Measurements from ENCODE around the gene GJB5. TPM values are rescaled to one million over a fixed set of nuclear protein-coding genes. Genes with fewer than 3 reads are reported as not detected.

GJB5 gene
- total and polyA plus RNA-seq, 7 donors: 0.69 TPM; not detected in 6

DNA sequence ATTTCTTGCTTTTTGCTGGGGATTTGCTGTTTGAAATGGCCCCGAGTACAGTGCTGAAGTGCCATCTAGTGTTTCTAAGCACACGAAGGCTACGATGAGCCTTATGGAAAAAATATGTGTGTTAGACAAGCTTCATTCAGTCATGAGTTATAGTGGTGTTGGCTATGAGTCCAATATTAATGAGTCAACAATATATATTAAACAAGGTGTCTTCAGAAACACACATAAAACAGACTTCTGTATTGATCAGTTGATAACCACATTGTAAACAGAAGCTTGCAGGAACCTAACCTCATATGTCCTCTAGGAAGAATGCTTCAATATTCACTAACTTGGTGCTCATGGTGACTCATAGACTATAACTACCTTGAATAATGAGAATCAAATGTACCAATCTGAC lies 1.7 kb upstream of the GJB5 start:
- H3K27me3 ChIP-seq: peaks cover 0 to 19% (median 0%) of the 10 kb centered on the region in 3 donors
- no peaks in the 10 kb centered on the region for H3K9me3 ChIP-seq
- intact Hi-C loops (cut with DNase I): no loop called here
- no peaks in the 10 kb centered on the region for H3K4me1 ChIP-seq
- no peaks in the 10 kb centered on the region for H3K36me3 ChIP-seq
- 90 to 92% methylated on average over 3 of the region's 3 CpGs for WGBS, 2 donors
- no peak overlapping the region for H3K27ac ChIP-seq
- H3K4me3 ChIP-seq: no peak overlapping the region
- TF ChIP-seq POLR2AphosphoS5 (IDR thresholded peaks at IDR 0.05): no peak
- no peak for TF ChIP-seq POLR2A (IDR thresholded peaks at IDR 0.05)
- no peak for TF ChIP-seq CTCF (IDR thresholded peaks at IDR 0.05)
- no peak for TF ChIP-seq EP300 (IDR thresholded peaks at IDR 0.05)
- DNase-seq: no peak

DNA sequence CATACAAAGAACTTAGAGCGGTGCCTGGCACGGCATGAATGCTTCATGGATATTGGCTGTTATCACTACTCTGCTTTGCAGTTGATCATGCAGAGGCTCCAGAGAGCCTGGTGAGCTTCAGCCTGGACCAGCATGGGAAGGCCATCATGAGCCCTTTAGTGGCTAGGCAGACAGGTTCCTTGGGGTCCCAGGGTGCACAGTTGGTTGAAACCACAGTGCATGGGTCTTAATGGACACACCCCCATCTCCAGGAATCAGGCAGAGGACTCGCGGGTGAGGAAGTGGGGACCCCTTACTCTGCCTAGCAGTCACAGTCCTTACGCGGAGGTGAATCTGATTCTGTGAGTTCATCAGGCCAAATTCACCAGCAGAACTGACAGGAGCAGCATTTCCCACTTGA lies 1.1 kb downstream of the GJB5 start:
- no peaks in the 10 kb centered on the region for H3K9me3 ChIP-seq
- DNase-seq: no peak
- peaks cover 0 to 17% (median 0%) of the 10 kb centered on the region in 3 donors for H3K27me3 ChIP-seq
- WGBS, 2 donors: 95% methylated on average over 6 of the region's 6 CpGs
- intact Hi-C loops (cut with DNase I): no loop called here
- H3K4me1 ChIP-seq: no peaks in the 10 kb centered on the region
- H3K36me3 ChIP-seq: no peaks in the 10 kb centered on the region
- no peak overlapping the region for H3K27ac ChIP-seq
- TF ChIP-seq CTCF (IDR thresholded peaks at IDR 0.05): no peak
- no peak for TF ChIP-seq EP300 (IDR thresholded peaks at IDR 0.05)
- TF ChIP-seq POLR2A (IDR thresholded peaks at IDR 0.05): no peak
- TF ChIP-seq POLR2AphosphoS5 (IDR thresholded peaks at IDR 0.05): no peak
- no peak overlapping the region for H3K4me3 ChIP-seq

DNA sequence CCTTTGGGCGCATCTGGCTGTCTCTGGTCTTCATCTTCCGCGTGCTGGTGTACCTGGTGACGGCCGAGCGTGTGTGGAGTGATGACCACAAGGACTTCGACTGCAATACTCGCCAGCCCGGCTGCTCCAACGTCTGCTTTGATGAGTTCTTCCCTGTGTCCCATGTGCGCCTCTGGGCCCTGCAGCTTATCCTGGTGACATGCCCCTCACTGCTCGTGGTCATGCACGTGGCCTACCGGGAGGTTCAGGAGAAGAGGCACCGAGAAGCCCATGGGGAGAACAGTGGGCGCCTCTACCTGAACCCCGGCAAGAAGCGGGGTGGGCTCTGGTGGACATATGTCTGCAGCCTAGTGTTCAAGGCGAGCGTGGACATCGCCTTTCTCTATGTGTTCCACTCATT lies 2.5 kb downstream of the GJB5 start:
- Histone ChIP-seq H3K4me1 (no peaks in the 10 kb centered on the region), H3K4me3 (no peak overlapping the region), H3K27me3 (peaks cover 0 to 17% (median 0%) of the 10 kb centered on the region in 3 donors), H3K9me3 (no peaks in the 10 kb centered on the region), H3K27ac (no peak overlapping the region), H3K36me3 (no peaks in the 10 kb centered on the region)
- TF ChIP-seq POLR2AphosphoS5 (IDR thresholded peaks at IDR 0.05) (no peak), EP300 (IDR thresholded peaks at IDR 0.05) (no peak), CTCF (IDR thresholded peaks at IDR 0.05) (no peak), POLR2A (IDR thresholded peaks at IDR 0.05) (no peak)
- WGBS, 2 donors: 94 to 95% methylated on average over 21 of the region's 21 CpGs
- no peak for DNase-seq
- intact Hi-C loops (cut with DNase I): no loop called here

- Histone ChIP-seq H3K27ac (no peak overlapping the region), H3K36me3 (no peaks in the 10 kb centered on the region), H3K27me3 (peaks cover 0 to 17% (median 0%) of the 10 kb centered on the region in 3 donors), H3K4me1 (no peaks in the 10 kb centered on the region), H3K4me3 (no peak overlapping the region), H3K9me3 (no peaks in the 10 kb centered on the region)
- TF ChIP-seq CTCF (IDR thresholded peaks at IDR 0.05) (no peak), EP300 (IDR thresholded peaks at IDR 0.05) (no peak), POLR2AphosphoS5 (IDR thresholded peaks at IDR 0.05) (no peak), POLR2A (IDR thresholded peaks at IDR 0.05) (no peak)
- 70 to 80% methylated on average over 4 of the region's 4 CpGs for WGBS, 2 donors
- intact Hi-C loops (cut with DNase I): no loop called here
- DNase-seq: no peak
Measured at GRCh38 chr1:34758751-34759150, 3.9 kb downstream of the GJB5 start.

Measured in sigmoid colon (tissue), 7 donors.